Measurements from ENCODE around the gene ARHGAP30. TPM values are rescaled to one million over a fixed set of nuclear protein-coding genes. Genes with fewer than 3 reads are reported as not detected.

Gene ARHGAP30
- total RNA-seq, 1 donor from 2014 or later = 38.0 TPM

DNA sequence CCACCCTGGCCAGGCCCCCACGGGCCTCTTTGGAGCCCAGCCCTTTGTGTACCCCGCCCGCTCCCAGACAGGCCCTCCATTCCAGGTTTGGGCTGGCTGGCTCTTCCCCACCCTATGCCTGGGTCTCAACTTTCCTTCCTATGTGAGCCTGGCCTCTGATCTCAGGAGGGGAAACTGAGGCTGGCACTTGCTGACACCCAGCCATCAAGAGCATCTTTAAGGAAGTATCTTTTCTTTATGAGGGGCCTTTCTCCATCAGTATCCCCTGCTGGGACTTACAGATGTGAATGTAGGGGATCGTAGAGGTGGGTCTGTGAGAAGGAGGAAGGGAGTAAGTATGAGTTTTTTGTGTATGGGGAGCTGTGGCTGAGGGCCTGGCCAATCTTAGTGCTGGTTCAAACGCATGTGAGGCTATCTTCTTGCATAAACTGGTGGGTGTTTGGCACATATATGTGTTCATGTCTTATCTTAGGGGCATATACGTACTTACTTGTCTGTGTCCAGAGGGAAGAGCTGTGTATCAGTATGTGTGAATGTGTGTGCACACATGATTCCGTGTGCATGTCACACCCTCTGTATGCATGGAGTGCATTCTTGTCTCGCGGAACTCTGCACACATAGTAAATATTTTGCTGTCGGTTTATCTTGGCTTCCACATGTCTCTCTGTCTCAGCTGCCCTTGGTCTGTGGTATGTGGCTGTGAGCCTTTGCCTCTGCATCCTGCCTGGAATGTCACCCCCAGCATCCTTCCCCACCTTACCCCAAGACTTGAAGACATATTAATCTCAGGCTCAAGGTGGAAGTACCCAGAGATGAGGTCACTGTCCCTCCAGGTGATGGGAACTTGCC, 14.3 kb upstream of the ARHGAP30 start:
- Histone ChIP-seq H3K36me3 (no peaks in the 10 kb centered on the region), H3K27ac (peak overlapping the region; percentile 42), H3K4me3 (no peak overlapping the region), H3K9me3 (no peaks in the 10 kb centered on the region), H3K27me3 (no peaks in the 10 kb centered on the region), H3K4me1 (peaks cover 13% of the 10 kb centered on the region)
- DNase-seq = no peak
- TF ChIP-seq, protein P1, sequence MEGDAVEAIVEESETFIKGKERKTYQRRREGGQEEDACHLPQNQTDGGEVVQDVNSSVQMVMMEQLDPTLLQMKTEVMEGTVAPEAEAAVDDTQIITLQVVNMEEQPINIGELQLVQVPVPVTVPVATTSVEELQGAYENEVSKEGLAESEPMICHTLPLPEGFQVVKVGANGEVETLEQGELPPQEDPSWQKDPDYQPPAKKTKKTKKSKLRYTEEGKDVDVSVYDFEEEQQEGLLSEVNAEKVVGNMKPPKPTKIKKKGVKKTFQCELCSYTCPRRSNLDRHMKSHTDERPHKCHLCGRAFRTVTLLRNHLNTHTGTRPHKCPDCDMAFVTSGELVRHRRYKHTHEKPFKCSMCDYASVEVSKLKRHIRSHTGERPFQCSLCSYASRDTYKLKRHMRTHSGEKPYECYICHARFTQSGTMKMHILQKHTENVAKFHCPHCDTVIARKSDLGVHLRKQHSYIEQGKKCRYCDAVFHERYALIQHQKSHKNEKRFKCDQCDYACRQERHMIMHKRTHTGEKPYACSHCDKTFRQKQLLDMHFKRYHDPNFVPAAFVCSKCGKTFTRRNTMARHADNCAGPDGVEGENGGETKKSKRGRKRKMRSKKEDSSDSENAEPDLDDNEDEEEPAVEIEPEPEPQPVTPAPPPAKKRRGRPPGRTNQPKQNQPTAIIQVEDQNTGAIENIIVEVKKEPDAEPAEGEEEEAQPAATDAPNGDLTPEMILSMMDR (IDR thresholded peaks at IDR 0.05) = no peak
- no peak for ATAC-seq
- intact Hi-C loops (cut with DNase I) = no loop called here

DNA sequence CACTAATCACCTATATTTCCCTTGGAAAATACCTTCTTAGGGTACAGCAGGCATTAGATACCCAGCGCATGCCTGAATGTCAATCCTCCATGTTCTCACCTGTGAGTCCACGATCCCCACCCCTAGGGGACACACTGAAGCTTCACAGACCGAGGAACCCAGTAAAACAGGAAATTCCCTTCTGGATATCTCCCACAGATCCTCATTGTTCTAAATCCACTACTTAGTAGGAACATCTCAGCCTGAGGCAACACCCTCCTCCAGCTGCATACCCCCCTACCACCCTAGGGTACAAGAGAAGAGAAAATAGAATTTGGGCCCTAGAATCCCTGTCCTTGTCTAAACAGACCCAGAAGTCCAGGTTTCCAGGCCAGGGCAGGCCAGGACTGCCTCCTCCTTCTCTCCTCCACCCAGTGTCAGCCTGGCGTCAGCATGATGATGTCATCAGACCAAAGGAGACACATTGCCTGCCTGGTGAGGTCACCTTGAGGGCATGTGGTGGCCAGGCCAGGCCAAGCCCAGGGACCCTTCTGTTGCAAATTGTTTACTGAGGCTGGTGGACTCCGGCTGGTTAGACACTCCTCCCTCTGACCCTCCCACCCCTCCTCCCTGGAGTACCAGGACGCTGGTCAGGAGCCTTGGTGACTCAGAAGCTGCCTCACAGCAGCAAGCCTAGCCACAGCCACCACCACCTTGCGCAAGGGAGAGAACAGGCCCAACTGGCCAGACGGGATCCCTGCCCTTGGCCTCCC, 13.5 kb upstream of the ARHGAP30 start:
- DNase-seq (peak; percentile 97), ATAC-seq (peak; percentile 96)
- TF ChIP-seq, protein P1 (IDR thresholded peaks at IDR 0.05) = no peak
- peak overlapping the region; percentile 42 for H3K27ac ChIP-seq
- peaks cover 13% of the 10 kb centered on the region for H3K4me1 ChIP-seq
- no peak overlapping the region for H3K4me3 ChIP-seq
- no peaks in the 10 kb centered on the region for H3K36me3 ChIP-seq
- no peaks in the 10 kb centered on the region for H3K27me3 ChIP-seq
- H3K9me3 ChIP-seq = no peaks in the 10 kb centered on the region
- intact Hi-C loops (cut with DNase I) = no loop called here

DNA sequence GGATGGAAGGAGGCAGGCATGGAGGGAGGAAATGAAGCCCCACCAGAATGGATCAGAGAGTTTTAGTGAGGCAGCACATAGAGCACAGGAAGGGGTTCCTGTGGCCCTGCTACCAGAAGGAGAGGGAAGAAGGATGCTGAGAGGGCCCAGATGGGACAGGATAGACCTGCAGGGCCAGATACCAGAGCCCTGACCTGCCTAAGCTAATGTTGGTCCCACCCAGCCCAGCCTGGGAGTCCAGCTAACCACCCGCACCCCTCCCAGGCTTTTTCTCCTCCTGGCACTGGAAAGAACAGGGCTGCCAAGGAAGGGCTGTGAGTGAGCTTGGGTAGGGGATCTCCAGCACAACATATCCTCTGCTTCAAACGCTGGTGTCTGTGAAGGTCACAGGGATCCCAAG, 12.8 kb upstream of the ARHGAP30 start:
- intact Hi-C loops (cut with DNase I) = no loop called here
- Histone ChIP-seq H3K27ac (peak overlapping the region; percentile 39), H3K4me1 (peaks cover 13% of the 10 kb centered on the region), H3K27me3 (no peaks in the 10 kb centered on the region), H3K36me3 (no peaks in the 10 kb centered on the region), H3K4me3 (no peak overlapping the region), H3K9me3 (no peaks in the 10 kb centered on the region)
- no peak for ATAC-seq
- no peak for DNase-seq
- TF ChIP-seq, protein P1 (IDR thresholded peaks at IDR 0.05) = no peak

DNA sequence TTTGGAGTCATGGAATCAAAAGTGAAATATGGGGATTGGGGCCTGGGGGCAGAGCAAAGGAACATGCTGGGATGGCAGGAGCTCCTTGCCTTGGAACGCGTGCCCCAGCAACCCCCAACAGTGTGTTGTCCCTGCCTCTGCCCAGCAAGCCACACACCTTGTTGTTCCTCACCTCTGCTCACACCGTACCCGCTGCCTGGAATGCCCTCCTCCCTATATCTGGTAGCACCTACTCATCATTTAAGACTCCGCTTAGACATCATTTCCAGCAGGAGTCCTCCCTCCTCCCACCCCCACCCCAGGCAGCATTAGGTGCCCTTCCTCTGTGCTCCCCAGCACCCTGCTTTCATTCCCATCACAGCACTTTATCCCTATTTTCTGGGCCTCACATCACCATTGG, 11.8 kb upstream of the ARHGAP30 start:
- TF ChIP-seq, protein P1 (IDR thresholded peaks at IDR 0.05) = no peak
- Histone ChIP-seq H3K27ac (no peak overlapping the region), H3K9me3 (no peaks in the 10 kb centered on the region), H3K27me3 (no peaks in the 10 kb centered on the region), H3K4me3 (no peak overlapping the region), H3K36me3 (no peaks in the 10 kb centered on the region), H3K4me1 (peaks cover 13% of the 10 kb centered on the region)
- intact Hi-C loops (cut with DNase I) = no loop called here
- ATAC-seq = no peak
- DNase-seq = no peak

DNA sequence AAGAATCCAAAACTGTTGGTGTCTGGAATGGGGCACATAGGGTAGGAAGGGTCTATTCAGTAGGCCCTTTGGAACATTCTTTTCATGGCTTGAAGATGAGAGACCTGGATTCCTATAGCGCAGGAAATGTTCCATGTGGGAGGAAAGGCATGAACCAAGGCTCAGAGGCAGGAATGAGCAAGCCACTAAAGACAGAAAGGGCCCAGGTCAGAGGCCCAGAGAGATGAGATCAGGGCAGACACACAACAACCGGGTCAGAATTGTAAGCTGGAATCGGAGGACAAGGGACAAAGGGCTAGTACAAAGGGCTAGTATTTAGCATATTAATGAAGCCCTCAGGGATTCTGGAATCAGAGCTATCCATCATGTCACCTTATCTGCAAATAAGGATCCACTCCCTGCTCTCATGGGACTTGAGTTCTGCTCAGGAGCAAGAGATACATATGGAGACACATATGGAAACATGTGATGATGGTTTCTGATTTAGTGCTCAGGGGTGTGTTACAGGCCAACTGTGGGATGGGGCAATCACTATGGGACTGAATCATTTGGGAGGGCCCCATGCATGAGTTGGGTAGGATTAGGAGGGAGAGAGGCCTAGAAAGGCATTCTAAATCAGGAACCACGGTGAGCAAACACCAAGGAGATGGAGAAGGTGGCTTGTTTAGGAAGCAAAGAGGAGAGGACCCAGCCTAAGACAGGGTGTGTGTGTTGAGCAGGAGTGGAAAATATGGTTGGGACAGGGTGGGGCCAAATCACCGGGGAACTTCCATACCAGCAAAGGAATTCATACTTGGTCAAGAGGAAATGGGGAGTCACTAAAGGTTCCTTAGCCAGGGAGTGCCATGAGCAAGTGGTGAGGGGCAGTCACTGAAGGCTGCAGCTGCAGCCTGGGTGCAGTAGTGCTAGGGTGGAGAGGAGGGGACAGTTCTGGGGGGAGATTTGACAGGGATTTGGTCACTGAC, 11.0 kb upstream of the ARHGAP30 start:
- intact Hi-C loops (cut with DNase I) = no loop called here
- TF ChIP-seq, protein P1 (IDR thresholded peaks at IDR 0.05) = no peak
- Histone ChIP-seq H3K4me1 (peaks cover 13% of the 10 kb centered on the region), H3K36me3 (no peaks in the 10 kb centered on the region), H3K27me3 (no peaks in the 10 kb centered on the region), H3K9me3 (no peaks in the 10 kb centered on the region), H3K4me3 (no peak overlapping the region), H3K27ac (no peak overlapping the region)
- DNase-seq (no peak), ATAC-seq (no peak)

All from upper lobe of right lung (tissue), 1 donor.